HS-5 (cell line): ENCODE measurements around the gene NSDHL.
"Not testable (repeated sequence)": the region's sequence is repeated elsewhere in the genome, so short reads cannot be mapped to it uniquely, and the experiment has no call there.

Experiments
- DNase-seq: peaks from one replicate; pipeline ENCODE4 v3.0.0-alpha.2; 2012; ENCODE audit warnings: low read depth

The NSDHL gene

GRCh38 chrX:152830312-152831305 lies at the start of gene NSDHL, which contains the start of gene CETN2:
Gene NSDHL, plus strand, starts transcription at chrX:152831063. Its CDS starts 15,262 bp downstream, at chrX:152846325.
Gene CETN2, minus strand, starts transcription at chrX:152830757. Its CDS starts 47 bp downstream, at chrX:152830710.
- DNase-seq = peak; percentile 53

- DNase-seq = not testable (repeated sequence)
Observed at GRCh38 chrX:152787062-152787461, 43.8 kb upstream of the NSDHL start.

GRCh38 chrX:152798945-152799344 lies 31.9 kb upstream of the NSDHL start:
- DNase-seq = no peak

- no peak for DNase-seq
Observed at GRCh38 chrX:152806035-152806434, 24.8 kb upstream of the NSDHL start.

GRCh38 chrX:152810403-152810802 lies 20.5 kb upstream of the NSDHL start:
- DNase-seq = no peak

- DNase-seq = no peak
Observed at GRCh38 chrX:152813206-152813605, 17.7 kb upstream of the NSDHL start.

GRCh38 chrX:152814048-152814447 lies 16.8 kb upstream of the NSDHL start:
- no peak for DNase-seq

- no peak for DNase-seq
Observed at GRCh38 chrX:152817078-152817764, 13.6 kb upstream of the NSDHL start.

- DNase-seq = no peak
Observed at GRCh38 chrX:152818356-152818755, 12.5 kb upstream of the NSDHL start.

GRCh38 chrX:152819266-152819665 lies 11.6 kb upstream of the NSDHL start:
- no peak for DNase-seq

- peak; percentile 43 for DNase-seq
Observed at GRCh38 chrX:152819732-152820131, 11.1 kb upstream of the NSDHL start.

- DNase-seq = no peak
Observed at GRCh38 chrX:152821145-152821765, 9.6 kb upstream of the NSDHL start.

GRCh38 chrX:152822383-152823086 lies 8.3 kb upstream of the NSDHL start:
- no peak for DNase-seq

GRCh38 chrX:152823657-152824056 lies 7.2 kb upstream of the NSDHL start:
- DNase-seq = no peak

GRCh38 chrX:152824841-152825374 lies 6.0 kb upstream of the NSDHL start:
- no peak for DNase-seq

GRCh38 chrX:152831391-152831790 lies 528 bp downstream of the NSDHL start:
- no peak for DNase-seq

- no peak for DNase-seq
Observed at GRCh38 chrX:152832520-152832919, 1.7 kb downstream of the NSDHL start.

- DNase-seq = no peak
Observed at GRCh38 chrX:152833378-152833777, 2.5 kb downstream of the NSDHL start.

- DNase-seq = not testable (repeated sequence)
Observed at GRCh38 chrX:152835470-152835869, 4.6 kb downstream of the NSDHL start.

- no peak for DNase-seq
Observed at GRCh38 chrX:152842772-152843338, 12.0 kb downstream of the NSDHL start.

- no peak for DNase-seq
Observed at GRCh38 chrX:152843852-152844251, 13.0 kb downstream of the NSDHL start.
